Measurements from ENCODE around the gene DDX60.

DNA sequence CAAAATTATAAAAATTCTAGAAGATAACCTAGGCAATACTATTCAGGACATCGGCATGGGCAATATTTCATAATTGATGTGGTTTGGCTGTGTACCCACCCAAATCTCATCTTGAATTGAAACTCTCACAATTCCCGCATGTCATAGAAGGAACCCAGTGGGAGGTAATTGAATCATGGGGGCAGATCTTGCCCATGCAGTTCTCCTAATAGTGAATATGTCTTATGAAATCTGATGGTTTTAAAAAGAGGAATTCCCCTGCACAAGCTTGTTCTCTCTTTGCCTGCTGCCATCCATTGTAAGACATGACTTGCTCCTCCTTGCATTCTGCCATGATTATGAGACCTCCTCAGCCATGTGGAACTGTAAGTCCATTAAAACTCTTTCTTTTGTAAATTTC lies 77.7 kb downstream of the DDX60 start:
- TF ChIP-seq, protein P1, sequence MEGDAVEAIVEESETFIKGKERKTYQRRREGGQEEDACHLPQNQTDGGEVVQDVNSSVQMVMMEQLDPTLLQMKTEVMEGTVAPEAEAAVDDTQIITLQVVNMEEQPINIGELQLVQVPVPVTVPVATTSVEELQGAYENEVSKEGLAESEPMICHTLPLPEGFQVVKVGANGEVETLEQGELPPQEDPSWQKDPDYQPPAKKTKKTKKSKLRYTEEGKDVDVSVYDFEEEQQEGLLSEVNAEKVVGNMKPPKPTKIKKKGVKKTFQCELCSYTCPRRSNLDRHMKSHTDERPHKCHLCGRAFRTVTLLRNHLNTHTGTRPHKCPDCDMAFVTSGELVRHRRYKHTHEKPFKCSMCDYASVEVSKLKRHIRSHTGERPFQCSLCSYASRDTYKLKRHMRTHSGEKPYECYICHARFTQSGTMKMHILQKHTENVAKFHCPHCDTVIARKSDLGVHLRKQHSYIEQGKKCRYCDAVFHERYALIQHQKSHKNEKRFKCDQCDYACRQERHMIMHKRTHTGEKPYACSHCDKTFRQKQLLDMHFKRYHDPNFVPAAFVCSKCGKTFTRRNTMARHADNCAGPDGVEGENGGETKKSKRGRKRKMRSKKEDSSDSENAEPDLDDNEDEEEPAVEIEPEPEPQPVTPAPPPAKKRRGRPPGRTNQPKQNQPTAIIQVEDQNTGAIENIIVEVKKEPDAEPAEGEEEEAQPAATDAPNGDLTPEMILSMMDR (conservative IDR thresholded peaks at IDR 0.05; ENCODE audit: low read depth, low read length), result no peak
- no peak for TF ChIP-seq EZH2 (IDR thresholded peaks at IDR 0.05; ENCODE audit: borderline replicate concordance, low read depth, low read length, poor library complexity, severe bottlenecking)

Data from A673 (cell line).